Measurements from ENCODE around the gene PKP4.

The PKP4 gene

DNA sequence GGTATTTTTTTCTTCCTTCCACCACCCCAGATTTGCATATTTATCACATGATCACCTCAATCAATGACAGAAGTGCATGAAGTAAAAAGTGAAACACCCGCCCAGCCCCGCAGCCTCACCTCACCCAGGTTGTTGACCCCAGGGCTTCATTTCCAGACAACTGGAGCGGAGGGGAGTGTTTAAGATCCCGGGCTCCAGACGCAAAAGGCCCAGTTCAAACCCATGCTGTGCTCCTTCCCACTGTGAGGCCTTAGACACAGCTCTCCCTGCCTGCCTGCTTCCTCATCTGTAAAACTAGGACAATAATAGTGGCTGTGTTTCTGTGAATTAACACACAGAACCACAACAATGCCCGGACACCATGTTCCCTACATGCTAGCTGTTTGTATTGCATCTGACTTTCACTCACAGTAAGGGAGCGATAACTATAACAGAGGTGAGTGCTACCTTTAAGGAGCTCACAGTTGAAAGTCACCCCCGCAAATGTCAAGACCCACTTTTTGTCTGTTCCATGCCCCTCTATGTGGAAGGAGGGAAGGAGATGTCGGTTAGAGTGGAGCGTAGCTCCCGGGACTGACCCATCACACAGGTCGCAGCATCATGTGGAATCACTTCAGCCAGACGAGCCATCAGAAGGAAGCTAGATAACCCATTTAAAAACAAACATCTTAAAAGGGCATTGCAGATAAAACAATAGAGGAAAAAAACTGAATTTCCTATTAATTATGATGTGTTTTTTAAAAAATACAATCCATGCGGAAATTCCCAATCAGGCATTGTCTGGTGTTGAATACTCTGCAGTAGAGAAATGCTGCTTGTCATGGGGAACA is 260.8 kb downstream of the PKP4 start:
- no peaks in the 10 kb centered on the region for H3K4me1 ChIP-seq

DNA sequence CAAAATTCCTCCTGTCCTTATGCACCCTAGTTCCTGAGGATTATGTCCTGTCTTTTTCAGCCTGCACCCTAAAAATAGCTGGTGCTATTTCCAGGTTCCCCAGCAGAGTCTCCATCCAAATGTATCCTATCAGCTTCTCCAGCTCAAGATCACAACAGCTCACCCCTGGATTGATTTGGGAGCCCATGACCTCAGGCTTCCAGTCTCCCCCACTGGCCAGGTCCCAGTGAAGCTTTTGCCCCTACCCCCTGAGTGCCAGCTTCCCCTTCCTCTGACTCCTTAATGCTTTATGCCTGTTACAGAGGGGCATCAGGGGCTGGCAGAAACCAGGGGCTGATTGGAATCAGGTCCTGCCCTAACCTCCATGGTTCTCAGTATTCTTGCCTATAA is 261.4 kb downstream of the PKP4 start:
- Histone ChIP-seq H4K20me1 (no peaks in the 10 kb centered on the region), H3K9ac (no peak overlapping the region), H3K27me3 (no peaks in the 10 kb centered on the region), H3K9me3 (peaks cover 15% of the 10 kb centered on the region), H3K27ac (no peak overlapping the region), H3K4me1 (no peaks in the 10 kb centered on the region), H3K36me3 (no peaks in the 10 kb centered on the region), H3K4me3 (no peak overlapping the region), H3K4me2 (no peak overlapping the region)
- TF ChIP-seq Cebpa-rat (IDR thresholded peaks at IDR 0.05) = no peak

More for the DNA sequence above, 260.8 kb downstream of the PKP4 start:
- H3K4me2 ChIP-seq = no peak overlapping the region
- H4K20me1 ChIP-seq = no peaks in the 10 kb centered on the region
- no peak overlapping the region for H3K4me3 ChIP-seq
- H3K9me3 ChIP-seq = peaks cover 21% of the 10 kb centered on the region
- H3K9ac ChIP-seq = no peak overlapping the region
- TF ChIP-seq Cebpa-rat (IDR thresholded peaks at IDR 0.05) = no peak
- H3K36me3 ChIP-seq = no peaks in the 10 kb centered on the region
- no peaks in the 10 kb centered on the region for H3K27me3 ChIP-seq
- no peak overlapping the region for H3K27ac ChIP-seq

GRCh38 chr2:158718851-158719250 is 262.1 kb downstream of the PKP4 start:
- H3K9ac ChIP-seq = no peak overlapping the region
- H3K4me3 ChIP-seq = no peak overlapping the region
- H3K27me3 ChIP-seq = no peaks in the 10 kb centered on the region
- H3K9me3 ChIP-seq = peaks cover 9% of the 10 kb centered on the region
- no peaks in the 10 kb centered on the region for H4K20me1 ChIP-seq
- H3K4me2 ChIP-seq = no peak overlapping the region
- no peak for TF ChIP-seq Cebpa-rat (IDR thresholded peaks at IDR 0.05)
- H3K27ac ChIP-seq = no peak overlapping the region
- H3K4me1 ChIP-seq = no peaks in the 10 kb centered on the region
- no peaks in the 10 kb centered on the region for H3K36me3 ChIP-seq

DNA sequence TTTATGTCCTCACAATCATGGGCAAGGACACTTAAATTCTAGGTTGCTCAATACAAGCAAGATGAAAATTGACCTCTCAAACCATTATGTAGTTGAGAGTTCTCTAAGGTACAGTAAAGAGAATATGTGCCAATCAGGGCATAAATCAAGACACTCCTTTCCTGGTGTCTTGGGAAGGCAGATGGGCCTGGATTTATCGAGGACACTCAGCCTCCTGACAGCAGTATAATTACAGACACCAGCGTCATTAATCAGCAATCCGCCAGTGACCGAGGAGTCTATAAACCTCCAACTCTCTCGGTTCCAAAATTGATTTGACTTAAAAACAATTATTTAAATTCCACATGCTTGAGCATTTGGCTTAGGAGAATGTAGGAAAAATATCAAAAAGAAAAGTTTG is 262.7 kb downstream of the PKP4 start:
- no peaks in the 10 kb centered on the region for H3K4me1 ChIP-seq
- H3K9ac ChIP-seq = no peak overlapping the region
- peaks cover 4% of the 10 kb centered on the region for H3K9me3 ChIP-seq
- no peaks in the 10 kb centered on the region for H4K20me1 ChIP-seq
- TF ChIP-seq Cebpa-rat (IDR thresholded peaks at IDR 0.05) = no peak
- H3K27me3 ChIP-seq = no peaks in the 10 kb centered on the region
- H3K27ac ChIP-seq = no peak overlapping the region
- H3K36me3 ChIP-seq = no peaks in the 10 kb centered on the region
- H3K4me3 ChIP-seq = no peak overlapping the region
- H3K4me2 ChIP-seq = no peak overlapping the region

DNA sequence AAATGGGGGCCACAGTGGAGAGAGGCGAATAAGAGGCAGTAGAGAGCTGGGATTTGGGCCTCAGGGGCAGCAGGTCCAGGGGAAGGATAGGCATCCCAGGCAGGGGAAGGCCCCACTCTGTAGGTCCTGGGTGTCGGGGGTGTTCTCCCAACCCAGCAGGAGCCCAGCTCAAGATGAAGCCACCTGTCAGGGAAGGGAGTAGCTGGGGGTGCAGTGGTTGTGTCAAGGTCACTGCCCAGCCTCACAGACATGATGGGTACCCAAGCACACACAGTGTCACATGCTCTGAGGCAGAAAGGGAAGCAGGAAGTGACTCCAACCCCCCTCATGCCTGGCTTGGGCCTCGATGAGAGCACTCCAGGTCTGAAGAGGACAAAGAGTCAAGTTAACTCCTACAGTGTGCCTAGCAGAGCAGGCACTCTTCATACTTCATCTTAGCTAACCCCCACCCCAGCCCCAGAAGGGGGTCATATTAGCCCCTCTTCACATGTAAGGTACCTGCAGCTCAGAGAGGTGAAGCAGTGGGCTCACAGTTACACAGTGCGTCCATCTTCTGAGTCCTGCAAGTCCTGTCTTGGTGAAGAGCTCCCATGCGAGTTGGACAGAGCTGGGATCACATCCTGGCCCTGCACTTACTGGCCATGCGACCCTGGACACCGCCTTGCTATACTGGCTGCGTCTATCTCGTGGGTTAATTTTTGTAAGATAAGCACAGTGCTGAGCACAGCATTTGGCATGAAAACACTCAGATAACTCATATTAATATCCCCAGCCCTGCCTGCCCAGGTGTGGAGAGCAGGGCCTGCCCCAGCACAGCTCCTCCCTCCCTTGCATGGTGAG is 265.7 kb downstream of the PKP4 start:
- no peaks in the 10 kb centered on the region for H3K27me3 ChIP-seq
- H3K9ac ChIP-seq = no peak overlapping the region
- no peaks in the 10 kb centered on the region for H3K36me3 ChIP-seq
- no peak for TF ChIP-seq Cebpa-rat (IDR thresholded peaks at IDR 0.05)
- no peak overlapping the region for H3K27ac ChIP-seq
- H3K4me3 ChIP-seq = no peak overlapping the region
- peaks cover 9% of the 10 kb centered on the region; the same call in 1 of the 2 replicates for H3K4me1 ChIP-seq
- H3K4me2 ChIP-seq = no peak overlapping the region
- H4K20me1 ChIP-seq = no peaks in the 10 kb centered on the region
- H3K9me3 ChIP-seq = no peaks in the 10 kb centered on the region

DNA sequence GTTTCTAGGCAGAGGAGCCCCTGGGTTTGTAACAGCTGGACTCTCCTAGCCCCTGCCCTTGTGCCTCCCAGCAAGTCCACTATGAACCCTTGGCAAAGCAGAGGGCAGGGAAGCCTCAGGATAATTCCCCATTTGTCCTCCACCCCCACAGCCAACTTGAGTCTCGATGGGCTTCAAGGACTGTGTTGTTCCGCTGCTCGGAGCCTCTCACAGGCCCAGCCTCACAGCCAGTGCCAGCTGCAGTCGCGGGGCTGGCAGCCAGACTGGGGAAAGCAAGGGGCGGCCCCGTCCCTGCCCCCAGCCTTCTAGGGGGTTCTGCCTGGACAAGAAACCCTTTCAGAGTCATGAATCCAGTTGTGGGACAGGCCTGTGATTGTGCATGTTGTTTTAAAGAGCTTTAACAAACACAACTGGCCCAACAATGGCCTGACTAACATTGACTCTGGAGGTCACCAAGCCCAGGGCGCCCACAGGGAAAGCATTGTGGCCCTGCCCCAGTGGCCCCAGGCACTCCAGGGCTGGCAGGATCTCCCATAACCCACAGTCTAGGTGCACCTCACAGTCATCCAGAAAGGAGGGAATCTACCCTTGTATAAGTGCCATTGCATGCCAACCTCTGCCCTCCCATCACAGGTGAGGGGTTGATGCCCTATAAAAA is 266.6 kb downstream of the PKP4 start:
- Histone ChIP-seq H3K27ac (no peak overlapping the region), H3K4me2 (no peak overlapping the region)

GRCh38 chr2:158723921-158724802 is 267.4 kb downstream of the PKP4 start:
- no peaks in the 10 kb centered on the region for H3K36me3 ChIP-seq
- no peak overlapping the region for H3K9ac ChIP-seq
- H3K4me1 ChIP-seq = peaks cover 9% of the 10 kb centered on the region; the same call in 1 of the 2 replicates
- no peak overlapping the region for H3K27ac ChIP-seq
- no peaks in the 10 kb centered on the region for H3K9me3 ChIP-seq
- H4K20me1 ChIP-seq = no peaks in the 10 kb centered on the region
- H3K4me3 ChIP-seq = no peak overlapping the region
- no peaks in the 10 kb centered on the region for H3K27me3 ChIP-seq
- H3K4me2 ChIP-seq = no peak overlapping the region
- no peak for TF ChIP-seq Cebpa-rat (IDR thresholded peaks at IDR 0.05)

More for the DNA sequence above, 266.6 kb downstream of the PKP4 start:
- Histone ChIP-seq H3K27me3 (no peaks in the 10 kb centered on the region), H4K20me1 (no peaks in the 10 kb centered on the region), H3K4me1 (peaks cover 9% of the 10 kb centered on the region; the same call in 1 of the 2 replicates), H3K9me3 (no peaks in the 10 kb centered on the region), H3K9ac (no peak overlapping the region), H3K4me3 (no peak overlapping the region), H3K36me3 (no peaks in the 10 kb centered on the region)
- TF ChIP-seq Cebpa-rat (IDR thresholded peaks at IDR 0.05) = no peak

- H3K9me3 ChIP-seq = no peaks in the 10 kb centered on the region
- no peaks in the 10 kb centered on the region for H3K36me3 ChIP-seq
- no peak overlapping the region for H3K4me2 ChIP-seq
- no peak overlapping the region for H3K9ac ChIP-seq
- TF ChIP-seq Cebpa-rat (IDR thresholded peaks at IDR 0.05) = no peak
- H4K20me1 ChIP-seq = no peaks in the 10 kb centered on the region
- H3K4me3 ChIP-seq = no peak overlapping the region
- no peaks in the 10 kb centered on the region for H3K27me3 ChIP-seq
- peaks cover 9% of the 10 kb centered on the region; the same call in 1 of the 2 replicates for H3K4me1 ChIP-seq
- H3K27ac ChIP-seq = no peak overlapping the region
These were observed 268.1 kb downstream of the PKP4 start for GRCh38 chr2:158724803-158725381.
